Measurements from ENCODE around the gene GSG1L2.

The GSG1L2 gene

DNA sequence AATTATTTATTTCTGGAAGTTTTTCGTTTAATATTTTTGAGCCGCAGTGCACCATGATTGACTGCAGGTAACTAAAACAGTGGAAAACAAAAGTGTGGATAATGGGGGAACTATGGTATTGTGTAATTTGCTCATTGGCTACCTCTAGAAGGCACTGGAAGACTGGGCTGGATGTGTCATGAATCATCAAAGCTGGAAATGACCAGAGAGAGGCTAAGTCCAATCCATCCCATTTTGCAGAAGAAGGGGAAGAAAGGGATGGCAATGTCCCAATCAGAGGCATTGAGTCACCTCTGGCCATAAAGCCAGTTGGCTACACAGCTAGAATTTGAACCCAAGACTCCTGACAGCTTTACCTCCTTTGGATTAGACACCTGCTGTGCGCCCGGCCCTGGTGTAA lies 33.2 kb upstream of the GSG1L2 start:
- TF ChIP-seq, protein P1, sequence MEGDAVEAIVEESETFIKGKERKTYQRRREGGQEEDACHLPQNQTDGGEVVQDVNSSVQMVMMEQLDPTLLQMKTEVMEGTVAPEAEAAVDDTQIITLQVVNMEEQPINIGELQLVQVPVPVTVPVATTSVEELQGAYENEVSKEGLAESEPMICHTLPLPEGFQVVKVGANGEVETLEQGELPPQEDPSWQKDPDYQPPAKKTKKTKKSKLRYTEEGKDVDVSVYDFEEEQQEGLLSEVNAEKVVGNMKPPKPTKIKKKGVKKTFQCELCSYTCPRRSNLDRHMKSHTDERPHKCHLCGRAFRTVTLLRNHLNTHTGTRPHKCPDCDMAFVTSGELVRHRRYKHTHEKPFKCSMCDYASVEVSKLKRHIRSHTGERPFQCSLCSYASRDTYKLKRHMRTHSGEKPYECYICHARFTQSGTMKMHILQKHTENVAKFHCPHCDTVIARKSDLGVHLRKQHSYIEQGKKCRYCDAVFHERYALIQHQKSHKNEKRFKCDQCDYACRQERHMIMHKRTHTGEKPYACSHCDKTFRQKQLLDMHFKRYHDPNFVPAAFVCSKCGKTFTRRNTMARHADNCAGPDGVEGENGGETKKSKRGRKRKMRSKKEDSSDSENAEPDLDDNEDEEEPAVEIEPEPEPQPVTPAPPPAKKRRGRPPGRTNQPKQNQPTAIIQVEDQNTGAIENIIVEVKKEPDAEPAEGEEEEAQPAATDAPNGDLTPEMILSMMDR (IDR thresholded peaks at IDR 0.05; ENCODE audit: borderline replicate concordance, insufficient read depth, low read depth, low read length) = no peak
- no peak overlapping the region for H3K4me3 ChIP-seq (ENCODE audit: low read depth, low read length)

DNA sequence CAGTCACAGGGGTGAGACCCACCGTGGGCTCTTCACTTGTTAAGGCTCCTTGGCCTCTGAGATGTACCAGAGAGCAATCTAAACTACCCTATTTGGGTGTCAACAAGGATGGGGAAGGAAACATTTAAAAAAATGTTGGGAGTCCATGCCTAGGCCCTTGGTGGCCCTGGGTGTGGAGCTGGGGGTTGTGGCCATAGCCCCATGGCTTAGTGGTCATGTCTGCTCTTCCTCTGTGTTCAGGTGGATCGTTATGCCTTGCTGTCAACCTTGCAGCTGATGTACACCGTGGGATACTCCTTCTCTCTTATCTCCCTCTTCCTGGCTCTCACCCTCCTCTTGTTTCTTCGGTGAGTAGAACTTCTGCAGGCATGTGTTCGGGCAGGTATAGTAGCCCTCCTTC lies 32.4 kb upstream of the GSG1L2 start:
- H3K4me3 ChIP-seq (ENCODE audit: low read depth, low read length) = no peak overlapping the region
- TF ChIP-seq, protein P1 (IDR thresholded peaks at IDR 0.05; ENCODE audit: borderline replicate concordance, insufficient read depth, low read depth, low read length) = no peak

DNA sequence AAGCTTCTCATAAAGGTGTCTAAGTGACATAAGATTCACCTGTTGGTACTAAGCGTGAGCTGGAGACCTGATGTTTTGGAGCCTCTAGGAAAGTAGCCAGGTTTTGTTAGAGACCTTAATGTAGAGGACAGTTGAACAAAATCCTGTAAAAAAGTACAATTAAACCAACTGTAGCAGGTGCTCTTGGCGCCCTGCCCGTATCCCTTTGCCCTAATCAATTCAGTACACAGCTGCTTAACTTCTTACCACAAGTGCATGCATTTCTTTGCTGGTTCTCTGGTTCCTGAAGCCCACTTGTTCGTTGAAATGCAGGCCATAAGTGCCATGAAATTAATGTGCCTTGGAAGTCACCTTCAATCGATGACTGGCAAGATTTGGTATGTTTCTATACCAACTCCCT lies 28.3 kb upstream of the GSG1L2 start:
- TF ChIP-seq, protein P1 (IDR thresholded peaks at IDR 0.05; ENCODE audit: borderline replicate concordance, insufficient read depth, low read depth, low read length) = no peak

DNA sequence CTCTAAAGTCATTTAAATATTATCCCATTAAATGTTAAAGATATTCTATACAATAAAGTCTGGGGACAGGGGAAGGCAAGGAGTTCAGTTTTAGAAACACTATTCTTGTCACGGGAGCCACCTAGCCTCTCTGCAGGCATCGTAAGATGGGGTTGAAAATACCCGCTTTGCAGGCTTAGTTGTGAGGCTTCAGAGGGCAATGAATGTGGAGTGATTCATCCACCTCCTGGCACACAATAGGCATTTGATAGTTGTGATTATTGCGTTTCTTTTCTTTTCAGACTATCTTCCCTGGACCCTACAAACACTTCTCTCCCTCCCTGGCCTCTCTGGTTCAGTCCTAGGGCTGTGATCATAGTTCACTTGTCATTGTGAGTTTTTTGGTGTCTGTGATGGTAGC lies 23.4 kb upstream of the GSG1L2 start:
- TF ChIP-seq, protein P1 (IDR thresholded peaks at IDR 0.05; ENCODE audit: borderline replicate concordance, insufficient read depth, low read depth, low read length) = no peak
- H3K4me3 ChIP-seq (ENCODE audit: low read depth, low read length) = no peak overlapping the region

More for the DNA sequence above, 28.3 kb upstream of the GSG1L2 start:
- no peak overlapping the region for H3K4me3 ChIP-seq (ENCODE audit: low read depth, low read length)

DNA sequence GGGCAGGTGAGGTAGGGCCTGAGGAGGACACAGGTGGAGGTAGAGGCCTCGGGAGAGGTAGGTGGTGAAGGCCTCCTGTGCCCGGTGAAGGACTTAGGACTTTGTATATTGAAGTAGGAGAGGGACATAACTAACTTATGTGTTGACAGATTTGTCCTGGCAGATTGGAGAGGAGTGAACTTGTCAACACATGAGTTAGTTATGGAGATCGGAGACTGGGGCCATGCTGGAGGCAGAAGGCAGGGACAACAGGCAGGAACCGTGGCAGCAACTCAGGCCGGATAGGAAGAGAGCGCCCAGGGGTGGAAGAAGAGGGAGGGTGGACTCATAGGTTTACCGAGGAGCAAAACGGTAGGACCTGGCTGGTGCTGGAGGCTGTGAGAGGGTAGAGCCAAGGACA lies 22.3 kb upstream of the GSG1L2 start:
- TF ChIP-seq, protein P1 (IDR thresholded peaks at IDR 0.05; ENCODE audit: borderline replicate concordance, insufficient read depth, low read depth, low read length) = no peak
- no peak overlapping the region for H3K4me3 ChIP-seq (ENCODE audit: low read depth, low read length)

DNA sequence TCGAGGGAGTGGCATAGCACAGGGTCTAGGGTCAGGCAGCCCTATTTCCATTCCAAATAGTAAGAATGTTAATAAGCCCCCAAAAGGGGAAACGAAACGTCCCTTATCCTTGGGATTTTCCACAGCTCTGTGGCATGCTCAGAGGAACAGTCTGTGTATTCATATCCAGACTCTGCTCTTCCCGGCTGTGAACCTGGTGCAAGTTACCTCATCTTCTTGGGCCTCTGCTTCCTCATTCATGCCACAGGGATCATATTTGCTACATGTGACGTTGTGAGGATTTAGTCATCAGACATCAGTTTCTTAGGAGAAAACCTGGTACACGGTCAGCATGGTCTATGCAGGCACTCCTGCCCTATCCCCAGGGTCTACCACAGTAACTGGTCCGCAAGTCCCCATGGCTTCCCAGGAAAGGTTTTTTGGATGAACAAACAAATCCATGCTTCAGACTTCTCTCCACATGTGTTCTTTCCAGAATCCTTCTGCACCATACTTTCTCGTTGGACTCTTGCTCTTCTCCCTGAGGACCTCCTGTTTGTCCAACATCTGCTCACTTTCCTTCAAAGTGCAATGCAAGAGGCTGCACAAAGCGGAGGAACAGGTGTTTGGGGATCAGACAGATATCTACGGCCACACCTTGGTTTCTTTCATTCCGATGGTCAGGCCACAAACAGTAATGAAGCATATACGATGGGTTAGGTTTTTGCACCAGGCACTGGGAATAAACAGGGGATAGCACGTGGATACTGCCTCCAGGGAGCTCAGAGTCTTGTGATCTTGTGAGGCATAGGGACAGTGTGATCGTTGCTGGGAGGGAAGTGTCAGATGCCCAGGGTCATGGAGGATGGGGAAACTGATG lies 21.5 kb upstream of the GSG1L2 start:
- no peak overlapping the region for H3K4me3 ChIP-seq (ENCODE audit: low read depth, low read length)

More for the DNA sequence above, 21.5 kb upstream of the GSG1L2 start:
- TF ChIP-seq, protein P1 (IDR thresholded peaks at IDR 0.05; ENCODE audit: borderline replicate concordance, insufficient read depth, low read depth, low read length) = no peak
